ENCODE measurements around the gene CPEB4.

GRCh38 chr5:174000076-174000475 lies 111.9 kb downstream of the CPEB4 start:
- TF ChIP-seq POLR2AphosphoS5 (IDR thresholded peaks at IDR 0.05; ENCODE audit: low read depth, low read length): no peak
- no peak for TF ChIP-seq CTCF (IDR thresholded peaks at IDR 0.05)

Measured in Panc1 (cell line).